GM12892 (cell line): Measurements from ENCODE around the gene RTN4RL1.
A peak's percentile ranks its signal among the peaks of the same experiment; 100 is the strongest.

Experiments used
- POLR2A ChIP-seq: IDR thresholded peaks from 2 replicates; pipeline ENCODE4 v1.6.1; 2011; ENCODE audit warnings: low read depth, low read length, control low read depth
- TAF1 ChIP-seq: IDR thresholded peaks from 2 replicates; pipeline ENCODE4 v1.6.1; 2011; ENCODE audit warnings: low read depth, mild to moderate bottlenecking, control low read depth, low read length, borderline replicate concordance

GRCh38 chr17:2055292-2056205, 30.4 kb upstream of the RTN4RL1 start:
- TF ChIP-seq TAF1 (no peak), POLR2A (peak; percentile 52; the same call in 1 of the 2 replicates)
